Mesendoderm (in vitro differentiated cells): Measurements from ENCODE around the gene SEMA3B.

Experiments used
- DNase-seq: peaks from one replicate; pipeline ENCODE4 v3.0.0; 2013
- H2AK5ac ChIP-seq: 2 replicates; pipeline ENCODE4 v1.6.1; 2013; ENCODE audit warnings: low read length, inconsistent platforms
- H2BK120ac ChIP-seq: 2 replicates; pipeline ENCODE4 v1.6.1; 2013; ENCODE audit warnings: low read depth, mild to moderate bottlenecking, low read length, moderate library complexity, mixed read lengths
- H2BK15ac ChIP-seq: replicated peaks from 2 replicates; pipeline ENCODE4 v1.6.1; 2013; ENCODE audit warnings: low read depth, mild to moderate bottlenecking, moderate library complexity
- H2BK5ac ChIP-seq: 2 replicates; pipeline ENCODE4 v1.6.1; 2013; ENCODE audit warnings: low read length, inconsistent platforms
- H3K18ac ChIP-seq: 2 replicates; pipeline ENCODE4 v1.6.1; 2013; ENCODE audit warnings: mild to moderate bottlenecking, low read length, mixed read lengths
- H3K23ac ChIP-seq: one replicate; pipeline ENCODE4 v1.6.1; 2013; ENCODE audit warnings: low read length
- H3K27ac ChIP-seq: 2 replicates; pipeline ENCODE4 v1.5.1; 2013; ENCODE audit warnings: low read depth, mild to moderate bottlenecking, inconsistent platforms, low read length, moderate library complexity
- H3K27me3 ChIP-seq: 2 replicates; pipeline ENCODE4 v1.6.1; 2013; ENCODE audit warnings: low read length, control low read depth, mild to moderate bottlenecking, inconsistent platforms; ENCODE audit not compliant: insufficient read depth, poor library complexity
- H3K36me3 ChIP-seq: 2 replicates; pipeline ENCODE4 v1.6.1; 2013; ENCODE audit warnings: low read length, inconsistent platforms; ENCODE audit not compliant: control insufficient read depth, insufficient read depth
- H3K4ac ChIP-seq: one replicate; pipeline ENCODE4 v1.6.1; 2013; ENCODE audit warnings: low read depth, mild to moderate bottlenecking, low read length, moderate library complexity
- H3K4me1 ChIP-seq: 2 replicates; pipeline ENCODE4 v1.6.1; 2013; ENCODE audit warnings: low read depth, low read length, inconsistent platforms; ENCODE audit not compliant: control insufficient read depth
- H3K4me2 ChIP-seq: 2 replicates; pipeline ENCODE4 v1.6.1; 2013; ENCODE audit warnings: low read length
- H3K4me3 ChIP-seq: 2 replicates; pipeline ENCODE4 v1.5.1; 2013; ENCODE audit warnings: mild to moderate bottlenecking, low read length
- H3K56ac ChIP-seq: one replicate; pipeline ENCODE4 v1.6.1; 2013; ENCODE audit warnings: low read length
- H3K79me1 ChIP-seq: 2 replicates; pipeline ENCODE4 v1.6.1; 2013; ENCODE audit warnings: low read length, inconsistent platforms
- H3K79me2 ChIP-seq: 2 replicates; pipeline ENCODE4 v1.6.1; 2013; ENCODE audit warnings: mild to moderate bottlenecking, low read length; ENCODE audit not compliant: control insufficient read depth, insufficient read depth
- H3K9ac ChIP-seq: 2 replicates; pipeline ENCODE4 v1.6.1; 2013; ENCODE audit warnings: low read length, inconsistent platforms
- H4K5ac ChIP-seq: one replicate; pipeline ENCODE4 v1.6.1; 2013; ENCODE audit warnings: low read length
- H4K8ac ChIP-seq: one replicate; pipeline ENCODE4 v1.6.1; 2013; ENCODE audit warnings: low read depth, mild to moderate bottlenecking, control low read depth, low read length, moderate library complexity
- WGBS: extraction: QIAGEN DNeasy Blood & Tissue Kit; methylation state at CpG from one replicate; pipeline ENCODE4 v1.1.7; 2013; ENCODE audit warnings: low lambda C conversion rate, missing lambda C conversion rate; ENCODE audit not compliant: insufficient coverage; ENCODE audit errors: extremely low coverage; 5-methylcytosine and 5-hydroxymethylcytosine counted together

SEMA3B gene

DNA sequence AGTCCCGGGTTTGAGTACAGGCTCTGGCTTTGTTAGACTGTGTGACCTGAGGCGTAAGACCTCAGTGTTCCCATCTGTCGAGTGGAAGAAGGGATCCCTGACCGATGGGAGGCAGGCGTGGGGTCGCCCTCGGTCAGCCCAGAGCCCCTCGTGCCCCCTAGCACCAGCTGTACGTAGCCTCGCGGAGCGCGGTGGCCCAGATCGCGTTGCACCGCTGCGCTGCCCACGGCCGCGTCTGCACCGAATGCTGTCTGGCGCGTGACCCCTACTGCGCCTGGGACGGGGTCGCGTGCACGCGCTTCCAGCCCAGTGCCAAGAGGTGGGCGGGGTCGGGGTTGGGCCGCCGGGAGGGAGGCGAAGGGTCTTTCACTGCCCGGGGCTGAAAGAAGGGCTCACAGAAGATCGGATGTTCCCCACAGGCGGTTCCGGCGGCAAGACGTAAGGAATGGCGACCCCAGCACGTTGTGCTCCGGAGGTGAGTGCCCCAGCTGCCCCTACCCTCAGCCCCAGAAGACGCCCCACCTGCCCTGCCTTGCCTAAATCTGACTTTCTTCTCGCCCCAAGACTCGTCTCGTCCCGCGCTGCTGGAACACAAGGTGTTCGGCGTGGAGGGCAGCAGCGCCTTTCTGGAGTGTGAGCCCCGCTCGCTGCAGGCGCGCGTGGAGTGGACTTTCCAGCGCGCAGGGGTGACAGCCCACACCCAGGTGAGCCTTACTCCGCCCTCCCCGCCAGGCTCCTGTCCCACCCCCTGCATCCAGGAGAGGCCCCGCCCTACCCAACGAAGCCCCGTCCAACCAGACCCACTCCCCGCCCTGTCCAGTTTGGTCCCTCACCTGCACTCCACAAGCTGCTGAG is 6.4 kb downstream of the SEMA3B start:
- Histone ChIP-seq H3K79me1 (no peaks in the 10 kb centered on the region), H3K4ac (no peak overlapping the region), H3K18ac (no peak overlapping the region), H3K4me3 (no peak overlapping the region), H2BK5ac (no peak overlapping the region), H3K56ac (peak overlapping the region; percentile 45), H3K9ac (peak overlapping the region; percentile 9), H3K36me3 (no peaks in the 10 kb centered on the region), H4K5ac (no peak overlapping the region), H3K4me1 (peaks cover 3% of the 10 kb centered on the region), H3K79me2 (no peaks in the 10 kb centered on the region), H2AK5ac (no peak overlapping the region), H3K27me3 (peaks cover 11% of the 10 kb centered on the region), H3K23ac (no peak overlapping the region), H3K27ac (no peak overlapping the region), H2BK120ac (no peak overlapping the region), H2BK15ac (no peak overlapping the region), H4K8ac (no peak overlapping the region), H3K4me2 (peak overlapping the region; percentile 0)
- no CpG with 5 or more reads among the region's 65 CpGs for WGBS
- no peak for DNase-seq

DNA sequence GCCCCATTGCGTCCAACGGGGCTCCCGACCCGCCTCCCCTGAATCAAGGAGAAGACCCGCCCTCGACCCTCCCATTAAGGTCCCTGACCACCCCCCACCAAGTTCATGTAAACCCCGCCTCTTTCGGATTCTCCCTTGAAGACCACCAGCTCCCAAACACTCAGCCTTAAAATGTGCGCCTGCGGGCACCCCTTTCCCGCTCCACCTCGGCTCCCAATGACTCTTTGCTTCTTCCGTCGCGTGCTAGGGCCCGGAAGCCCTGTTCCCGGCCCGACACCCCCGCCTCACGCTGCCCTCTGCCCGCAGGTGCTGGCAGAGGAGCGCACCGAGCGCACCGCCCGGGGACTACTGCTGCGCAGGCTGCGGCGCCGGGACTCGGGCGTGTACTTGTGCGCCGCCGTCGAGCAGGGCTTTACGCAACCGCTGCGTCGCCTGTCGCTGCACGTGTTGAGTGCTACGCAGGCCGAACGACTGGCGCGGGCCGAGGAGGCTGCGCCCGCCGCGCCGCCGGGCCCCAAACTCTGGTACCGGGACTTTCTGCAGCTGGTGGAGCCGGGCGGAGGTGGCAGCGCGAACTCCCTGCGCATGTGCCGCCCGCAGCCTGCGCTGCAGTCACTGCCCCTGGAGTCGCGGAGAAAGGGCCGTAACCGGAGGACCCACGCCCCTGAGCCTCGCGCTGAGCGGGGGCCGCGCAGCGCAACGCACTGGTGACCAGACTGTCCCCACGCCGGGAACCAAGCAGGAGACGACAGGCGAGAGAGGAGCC is 7.2 kb downstream of the SEMA3B start:
- no peak overlapping the region for H4K5ac ChIP-seq
- H3K23ac ChIP-seq, result no peak overlapping the region
- H2AK5ac ChIP-seq, result no peak overlapping the region
- H3K4me3 ChIP-seq, result no peak overlapping the region
- H2BK120ac ChIP-seq, result no peak overlapping the region
- no peaks in the 10 kb centered on the region for H3K79me2 ChIP-seq
- no peak for DNase-seq
- H3K4ac ChIP-seq, result no peak overlapping the region
- WGBS, result no CpG with 5 or more reads among the region's 79 CpGs
- H2BK5ac ChIP-seq, result no peak overlapping the region
- H2BK15ac ChIP-seq, result no peak overlapping the region
- no peak overlapping the region for H3K4me2 ChIP-seq
- peak overlapping the region; percentile 5 for H3K56ac ChIP-seq
- no peaks in the 10 kb centered on the region for H3K79me1 ChIP-seq
- no peaks in the 10 kb centered on the region for H3K36me3 ChIP-seq
- peaks cover 3% of the 10 kb centered on the region for H3K4me1 ChIP-seq
- no peak overlapping the region for H4K8ac ChIP-seq
- H3K18ac ChIP-seq, result no peak overlapping the region
- peaks cover 11% of the 10 kb centered on the region for H3K27me3 ChIP-seq
- H3K27ac ChIP-seq, result no peak overlapping the region
- no peak overlapping the region for H3K9ac ChIP-seq

DNA sequence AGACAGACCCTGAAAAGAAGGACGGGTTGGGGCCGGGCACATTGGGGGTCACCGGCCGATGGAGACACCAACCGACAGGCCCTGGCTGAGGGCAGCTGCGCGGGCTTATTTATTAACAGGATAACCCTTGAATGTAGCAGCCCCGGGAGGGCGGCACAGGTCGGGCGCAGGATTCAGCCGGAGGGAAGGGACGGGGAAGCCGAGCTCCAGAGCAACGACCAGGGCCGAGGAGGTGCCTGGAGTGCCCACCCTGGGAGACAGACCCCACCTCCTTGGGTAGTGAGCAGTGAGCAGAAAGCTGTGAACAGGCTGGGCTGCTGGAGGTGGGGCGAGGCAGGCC is 7.8 kb downstream of the SEMA3B start:
- no peak overlapping the region for H3K4me3 ChIP-seq
- no peak overlapping the region for H2BK15ac ChIP-seq
- no peak overlapping the region for H2AK5ac ChIP-seq
- DNase-seq, result no peak
- no peak overlapping the region for H4K8ac ChIP-seq
- H3K79me1 ChIP-seq, result no peaks in the 10 kb centered on the region
- no CpG with 5 or more reads among the region's 17 CpGs for WGBS
- no peaks in the 10 kb centered on the region for H3K36me3 ChIP-seq
- H3K4me1 ChIP-seq, result no peaks in the 10 kb centered on the region
- no peak overlapping the region for H3K23ac ChIP-seq
- H3K18ac ChIP-seq, result no peak overlapping the region
- H2BK5ac ChIP-seq, result no peak overlapping the region
- H3K56ac ChIP-seq, result no peak overlapping the region
- H3K4me2 ChIP-seq, result no peak overlapping the region
- peaks cover 11% of the 10 kb centered on the region for H3K27me3 ChIP-seq
- H3K27ac ChIP-seq, result no peak overlapping the region
- H3K4ac ChIP-seq, result no peak overlapping the region
- H2BK120ac ChIP-seq, result no peak overlapping the region
- no peaks in the 10 kb centered on the region for H3K79me2 ChIP-seq
- H3K9ac ChIP-seq, result no peak overlapping the region
- no peak overlapping the region for H4K5ac ChIP-seq

DNA sequence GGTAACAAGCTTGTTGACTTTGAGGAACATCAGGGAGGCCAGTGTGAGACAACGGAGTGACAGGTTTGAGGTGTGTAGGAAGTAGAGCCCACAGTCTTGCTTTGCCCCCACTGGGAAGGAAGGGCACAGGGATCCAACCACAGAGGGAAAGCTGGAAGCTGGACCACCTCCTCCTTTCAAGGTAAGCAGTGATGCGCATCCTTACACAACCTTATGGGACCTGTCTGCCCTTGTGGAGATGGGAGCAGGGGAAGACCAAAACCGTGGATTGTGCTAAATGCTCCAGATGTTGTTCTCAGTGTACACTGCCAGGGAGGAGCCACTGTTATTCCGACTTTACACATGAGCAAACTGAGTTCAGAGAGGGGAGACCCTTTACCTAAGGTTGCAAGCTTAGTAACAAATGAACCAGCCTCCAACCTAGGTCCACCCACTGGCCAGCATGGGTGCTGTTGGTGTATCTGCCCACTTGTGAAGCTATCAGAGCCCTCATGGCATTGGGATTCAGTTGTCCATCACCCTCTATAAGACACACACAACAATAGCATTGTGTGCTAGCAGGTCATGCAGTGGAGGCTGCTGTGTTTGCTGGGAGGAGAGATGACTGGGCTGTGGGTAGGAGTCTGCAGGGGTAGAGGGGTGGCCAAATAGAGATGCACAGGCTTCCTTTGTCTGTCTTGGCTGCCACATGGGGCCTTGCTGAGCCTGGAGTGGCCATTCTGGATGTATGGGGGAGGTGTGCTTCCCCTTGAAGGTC is 9.4 kb downstream of the SEMA3B start:
- H3K36me3 ChIP-seq, result no peaks in the 10 kb centered on the region
- H3K4me1 ChIP-seq, result no peaks in the 10 kb centered on the region
- H3K79me2 ChIP-seq, result no peaks in the 10 kb centered on the region
- no peaks in the 10 kb centered on the region for H3K79me1 ChIP-seq
- H2BK15ac ChIP-seq, result no peak overlapping the region
- H2BK120ac ChIP-seq, result no peak overlapping the region
- no peak overlapping the region for H3K4me2 ChIP-seq
- no peak overlapping the region for H4K5ac ChIP-seq
- H3K4me3 ChIP-seq, result no peak overlapping the region
- H4K8ac ChIP-seq, result no peak overlapping the region
- H2BK5ac ChIP-seq, result no peak overlapping the region
- DNase-seq, result no peak
- H3K27ac ChIP-seq, result no peak overlapping the region
- H3K23ac ChIP-seq, result no peak overlapping the region
- H3K4ac ChIP-seq, result no peak overlapping the region
- no peak overlapping the region for H3K56ac ChIP-seq
- WGBS, result no CpG with 5 or more reads among the region's 4 CpGs
- no peak overlapping the region for H2AK5ac ChIP-seq
- H3K9ac ChIP-seq, result no peak overlapping the region
- peaks cover 11% of the 10 kb centered on the region for H3K27me3 ChIP-seq
- H3K18ac ChIP-seq, result no peak overlapping the region

DNA sequence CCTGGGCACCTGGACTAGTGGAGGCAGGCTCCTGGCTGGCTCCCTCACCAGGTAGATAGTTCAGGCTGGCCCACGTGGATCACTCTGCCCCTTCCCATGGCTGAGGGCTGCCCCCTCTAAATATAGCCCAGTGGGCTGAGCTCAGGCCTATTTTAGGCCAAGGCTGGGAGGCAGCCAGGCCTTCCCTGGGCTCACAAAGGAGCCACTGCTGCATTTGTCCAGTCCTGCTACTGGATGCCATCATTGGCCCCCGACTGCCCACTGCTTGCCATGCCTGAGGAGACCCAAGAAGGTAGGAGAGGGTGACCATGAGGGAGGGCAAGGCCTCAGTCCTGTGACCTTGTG is 9.9 kb downstream of the SEMA3B start, which contains the start of gene LSMEM2:
LSMEM2 (plus strand) TSS at position 208 of the 345 bp plus-strand sequence; CDS start at position 235, 27 bp downstream.
- Histone ChIP-seq H3K79me1 (no peaks in the 10 kb centered on the region), H4K8ac (no peak within 1 kb of the TSS), H3K18ac (no peak within 1 kb of the TSS), H4K5ac (no peak within 1 kb of the TSS), H2BK15ac (no peak within 1 kb of the TSS), H3K79me2 (no peaks in the 10 kb centered on the region), H3K4me3 (no peak within 1 kb of the TSS), H2BK5ac (no peak within 1 kb of the TSS), H3K36me3 (no peaks in the 10 kb centered on the region), H3K27me3 (peaks cover 11% of the 10 kb centered on the region), H3K23ac (no peak within 1 kb of the TSS), H3K9ac (no peak within 1 kb of the TSS), H3K27ac (no peak within 1 kb of the TSS), H2BK120ac (no peak within 1 kb of the TSS), H3K56ac (no peak within 1 kb of the TSS), H3K4me1 (no peaks in the 10 kb centered on the region), H3K4me2 (no peak within 1 kb of the TSS), H2AK5ac (no peak within 1 kb of the TSS), H3K4ac (no peak within 1 kb of the TSS)
- no peak for DNase-seq
- no CpG with 5 or more reads among the region's 2 CpGs for WGBS
